ENCODE measurements around the gene NHS.

NHS gene

DNA sequence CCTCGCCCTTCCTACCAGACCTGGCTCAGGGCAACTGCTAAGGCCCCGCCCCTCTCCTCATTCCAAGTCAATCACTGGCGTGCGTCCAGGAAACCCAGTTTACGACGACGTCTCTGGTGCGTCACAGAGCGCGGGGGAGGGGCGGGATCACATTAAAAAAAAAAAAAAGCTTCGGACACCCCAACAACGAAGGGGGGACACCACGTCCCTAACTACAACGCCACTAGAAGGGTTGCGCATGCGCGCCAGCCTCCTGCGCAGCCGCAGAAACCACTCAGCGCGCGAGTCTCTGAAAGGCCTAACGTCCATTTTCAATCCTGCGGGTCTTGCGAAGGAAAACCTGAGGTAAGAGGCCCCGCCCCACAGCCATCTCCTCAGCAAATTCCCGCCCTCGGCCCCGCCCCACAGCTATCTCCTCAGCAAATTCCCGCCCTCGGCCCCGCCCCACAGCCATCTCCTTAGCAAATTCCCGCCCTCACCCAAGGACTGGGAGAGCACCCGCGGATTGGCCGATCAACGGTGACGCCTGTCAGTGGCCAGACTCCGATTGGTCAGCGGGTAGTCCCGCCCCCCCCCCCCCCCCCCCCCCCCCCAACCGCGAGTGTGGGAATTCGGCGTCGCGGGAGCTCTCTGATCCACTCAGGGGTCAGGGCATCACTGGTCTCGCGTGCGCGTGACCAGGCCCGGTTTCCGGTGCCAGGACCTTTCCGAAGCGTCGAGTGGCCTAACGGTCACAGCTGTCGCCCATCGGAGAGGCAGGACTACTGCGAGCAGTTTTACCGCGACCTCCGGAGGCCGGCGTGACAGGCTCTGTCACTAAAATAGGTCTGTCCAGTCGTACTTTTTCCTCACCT lies 362.1 kb downstream of the NHS start, which contains the start of gene SCML1:
Gene SCML1, plus strand, starts transcription at position 638 of the 854 bp plus-strand sequence. CDS start 6,694 bp downstream, outside the sequence.
- TF ChIP-seq POLR2AphosphoS5 (IDR thresholded peaks at IDR 0.05; ENCODE audit: low read depth, low read length), result 0 out of 2 replicates have a peak, but pooled peaks have one; percentile 24
- TF ChIP-seq REST (IDR thresholded peaks at IDR 0.05; ENCODE audit: insufficient read depth in 1 of 2, low read depth in 2 of 2, low read length in 2 of 2), result no peak

- TF ChIP-seq POLR2AphosphoS5 (IDR thresholded peaks at IDR 0.05; ENCODE audit: low read depth, low read length) (no peak), REST (IDR thresholded peaks at IDR 0.05; ENCODE audit: insufficient read depth in 1 of 2, low read depth in 2 of 2, low read length in 2 of 2) (no peak), FOXP2 (optimal IDR thresholded peaks at IDR 0.05; ENCODE audit: borderline replicate concordance, extremely low read depth, extremely low read length, insufficient read depth) (no peak), TAF1 (IDR thresholded peaks at IDR 0.05; ENCODE audit: borderline replicate concordance, insufficient read depth, low read length) (no peak), SIN3A (IDR thresholded peaks at IDR 0.05; ENCODE audit: borderline replicate concordance, insufficient read depth, low read length) (no peak)
These were observed 362.6 kb downstream of the NHS start for GRCh38 chrX:17737710-17737985.

DNA sequence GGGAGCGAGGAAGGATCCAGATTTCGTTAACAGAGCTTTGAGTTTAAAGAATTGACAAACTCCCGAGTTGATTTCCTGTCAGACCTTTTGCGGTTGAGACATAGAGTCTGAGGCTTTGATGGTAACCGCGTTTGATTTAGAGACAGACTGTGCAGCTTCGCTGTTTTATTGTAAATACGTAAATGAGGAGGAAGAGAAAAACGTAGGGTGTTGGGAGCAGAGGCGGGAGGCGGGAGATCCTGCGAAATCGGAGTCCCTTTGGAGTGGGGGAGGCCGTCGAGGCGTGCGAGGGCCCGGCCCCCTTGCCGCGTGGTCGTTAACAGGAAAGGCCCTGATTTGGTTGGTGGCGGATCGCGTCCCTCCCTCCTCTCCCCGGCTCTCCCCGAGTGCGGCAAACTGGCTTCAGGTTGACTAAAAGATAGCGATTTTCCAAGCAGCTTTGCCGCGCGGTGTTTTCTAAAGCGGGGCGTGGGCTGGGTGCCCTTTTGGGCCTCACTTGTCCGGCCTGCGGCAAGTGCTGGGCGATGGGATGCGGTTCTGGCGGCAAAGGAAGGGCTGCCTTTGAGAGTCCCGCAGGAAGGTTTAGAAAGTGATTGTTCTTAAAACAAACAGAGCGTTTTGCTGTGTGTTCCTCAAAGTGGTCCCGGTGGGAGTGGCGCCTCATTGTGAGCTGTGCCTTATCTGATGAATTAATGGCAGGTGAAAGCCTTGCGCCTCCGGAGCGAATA lies 363.1 kb downstream of the NHS start:
- TF ChIP-seq REST (IDR thresholded peaks at IDR 0.05; ENCODE audit: insufficient read depth in 1 of 2, low read depth in 2 of 2, low read length in 2 of 2) (no peak), TAF1 (IDR thresholded peaks at IDR 0.05; ENCODE audit: borderline replicate concordance, insufficient read depth, low read length) (no peak), SIN3A (IDR thresholded peaks at IDR 0.05; ENCODE audit: borderline replicate concordance, insufficient read depth, low read length) (no peak), POLR2AphosphoS5 (IDR thresholded peaks at IDR 0.05; ENCODE audit: low read depth, low read length) (no peak), FOXP2 (optimal IDR thresholded peaks at IDR 0.05; ENCODE audit: borderline replicate concordance, extremely low read depth, extremely low read length, insufficient read depth) (no peak)

GRCh38 chrX:17738737-17739535 lies 363.9 kb downstream of the NHS start:
- TF ChIP-seq TAF1 (IDR thresholded peaks at IDR 0.05; ENCODE audit: borderline replicate concordance, insufficient read depth, low read length) (no peak), SIN3A (IDR thresholded peaks at IDR 0.05; ENCODE audit: borderline replicate concordance, insufficient read depth, low read length) (no peak), FOXP2 (optimal IDR thresholded peaks at IDR 0.05; ENCODE audit: borderline replicate concordance, extremely low read depth, extremely low read length, insufficient read depth) (no peak), REST (IDR thresholded peaks at IDR 0.05; ENCODE audit: insufficient read depth in 1 of 2, low read depth in 2 of 2, low read length in 2 of 2) (no peak), POLR2AphosphoS5 (IDR thresholded peaks at IDR 0.05; ENCODE audit: low read depth, low read length) (no peak)

Data from PFSK-1 (cell line).